ENCODE results near the gene COL5A1. TPM values are rescaled to one million over a fixed set of nuclear protein-coding genes. Genes with fewer than 3 reads are reported as not detected.
A peak's percentile ranks its signal among the peaks of the same experiment; 100 is the strongest.

Gene COL5A1
- polyA plus RNA-seq, 5 donors, result 130 to 279 (median 160) TPM

GRCh38 chr9:134740071-134740470, 98.5 kb downstream of the COL5A1 start:
- DNase-seq, result no peak

GRCh38 chr9:134741846-134742245, 100.2 kb downstream of the COL5A1 start:
- no peak for DNase-seq

GRCh38 chr9:134742822-134743535, 101.4 kb downstream of the COL5A1 start:
- DNase-seq, result no peak

GRCh38 chr9:134743853-134744252, 102.2 kb downstream of the COL5A1 start:
- no peak for DNase-seq

GRCh38 chr9:134744385-134745295, 103.0 kb downstream of the COL5A1 start:
- no peak for DNase-seq

- no peak for DNase-seq
These were observed 106.4 kb downstream of the COL5A1 start for GRCh38 chr9:134747951-134748489.

GRCh38 chr9:134748591-134748990, 107.0 kb downstream of the COL5A1 start:
- DNase-seq, result peak; percentile 52 to 55

GRCh38 chr9:134750450-134751155, 109.0 kb downstream of the COL5A1 start:
- no peak for DNase-seq

GRCh38 chr9:134751622-134752021, 110.0 kb downstream of the COL5A1 start:
- no peak for DNase-seq

GRCh38 chr9:134752471-134753168, 111.0 kb downstream of the COL5A1 start:
- DNase-seq, result no peak

GRCh38 chr9:134753191-134753590, 111.6 kb downstream of the COL5A1 start:
- no peak for DNase-seq

- no peak for DNase-seq
These were observed 113.8 kb downstream of the COL5A1 start for GRCh38 chr9:134755221-134755907.

GRCh38 chr9:134756098-134756497, 114.5 kb downstream of the COL5A1 start:
- DNase-seq, result no peak

GRCh38 chr9:134757216-134757975, 115.8 kb downstream of the COL5A1 start:
- no peak for DNase-seq

- no peak for DNase-seq
These were observed 117.5 kb downstream of the COL5A1 start for GRCh38 chr9:134758949-134759607.

GRCh38 chr9:134759913-134760312, 118.3 kb downstream of the COL5A1 start:
- no peak for DNase-seq

- DNase-seq, result no peak
These were observed 119.3 kb downstream of the COL5A1 start for GRCh38 chr9:134760750-134761420.

- DNase-seq, result no peak
These were observed 123.1 kb downstream of the COL5A1 start for GRCh38 chr9:134764473-134765269.

All from right lung (tissue), 5 donors.